Lung (tissue), 12 donors: Measurements from ENCODE around the gene ABCG4. TPM values are rescaled to one million over a fixed set of nuclear protein-coding genes. Genes with fewer than 3 reads are reported as not detected.

Source experiments
- ATAC-seq: fragments of 200-7000 bp; cut with Tn5 transposase; one replicate; pipeline ENCODE4 v1.9.1; 2020; ENCODE audit warnings: moderate number of reproducible peaks; ENCODE audit not compliant: insufficient read depth, low FRiP score
- DNase-seq, 3 donors: peaks; one replicate each; pipeline ENCODE4 v3.0.0-alpha.2; 2013 to 2017
- H3K27ac ChIP-seq, 2 donors: one replicate each; pipeline ENCODE4 v1.5.1; 2013; ENCODE audit warnings: mild to moderate bottlenecking in 2 of 2, moderate library complexity in 2 of 2, control low read depth in 1 of 2, inconsistent platforms in 1 of 2, low read depth in 1 of 2, low read length in 1 of 2
- H3K27me3 ChIP-seq, 3 donors: one replicate each; pipeline ENCODE4 v1.5.1; 2013; ENCODE audit warnings: low read length in 2 of 3; ENCODE audit not compliant: control insufficient read depth in 3 of 3, insufficient read depth in 3 of 3
- H3K36me3 ChIP-seq, 4 donors: one replicate each; pipeline ENCODE4 v1.5.1; 2013; ENCODE audit warnings: low read length in 4 of 4, mild to moderate bottlenecking in 1 of 4, moderate library complexity in 1 of 4; ENCODE audit not compliant: control insufficient read depth in 4 of 4, insufficient read depth in 4 of 4
- H3K4me1 ChIP-seq, 5 donors: one replicate each; pipeline ENCODE4 v1.5.1; 2013; ENCODE audit warnings: low read length in 5 of 5, mild to moderate bottlenecking in 2 of 5, moderate library complexity in 1 of 5; ENCODE audit not compliant: control insufficient read depth in 5 of 5, insufficient read depth in 5 of 5
- H3K4me3 ChIP-seq: one replicate; pipeline ENCODE4 v1.5.1; 2013; ENCODE audit warnings: mild to moderate bottlenecking, control low read depth, moderate library complexity
- H3K9ac ChIP-seq, 2 donors: one replicate each; pipeline ENCODE4 v1.5.1; 2013; ENCODE audit warnings: low read length in 2 of 2, control low read depth in 1 of 2; ENCODE audit not compliant: insufficient read depth in 1 of 2
- H3K9me3 ChIP-seq, 4 donors: one replicate each; pipeline ENCODE4 v1.5.1; 2013; ENCODE audit warnings: low read length in 3 of 4, mild to moderate bottlenecking in 1 of 4, moderate library complexity in 1 of 4; ENCODE audit not compliant: control insufficient read depth in 4 of 4, insufficient read depth in 3 of 4
- WGBS, 2 donors: extraction: QIAGEN DNeasy Blood & Tissue Kit; methylation state at CpG; one replicate each; pipeline ENCODE4 v1.1.7; 2013; 5-methylcytosine and 5-hydroxymethylcytosine counted together
- polyA plus RNA-seq, 2 donors: library from polyadenylated mRNA; stranded (reverse); fragments of 200-250 nt; gene quantifications; one replicate each; pipeline ENCODE4 v1.2.1, GENCODE V29; 2013
- total RNA-seq, 2 donors: library from RNA; depleted of rRNA in 1 of 2; stranded (reverse); fragments of >200 nt in 1 of 2; gene quantifications; one replicate each; pipeline ENCODE4 v1.2.1, GENCODE V29; 2014 to 2021
- TF ChIP-seq, protein P1 (sequence below): IDR thresholded peaks from 2 replicates; pipeline ENCODE4 v1.5.1; 2012; ENCODE audit warnings: mild to moderate bottlenecking; ENCODE audit errors: control extremely low read depth, extremely low read depth
- donor health status: control.
- donor health status: control.
- donor health status: Bipolar disorder and iron deficiency.
- donor health status: healthy.
- donor health status: DM: yes; HTN: yes; CAD: no.

ABCG4 gene
- total and polyA plus RNA-seq, 4 donors = 0.03 to 0.28 (median 0.10) TPM; not detected in 1

DNA sequence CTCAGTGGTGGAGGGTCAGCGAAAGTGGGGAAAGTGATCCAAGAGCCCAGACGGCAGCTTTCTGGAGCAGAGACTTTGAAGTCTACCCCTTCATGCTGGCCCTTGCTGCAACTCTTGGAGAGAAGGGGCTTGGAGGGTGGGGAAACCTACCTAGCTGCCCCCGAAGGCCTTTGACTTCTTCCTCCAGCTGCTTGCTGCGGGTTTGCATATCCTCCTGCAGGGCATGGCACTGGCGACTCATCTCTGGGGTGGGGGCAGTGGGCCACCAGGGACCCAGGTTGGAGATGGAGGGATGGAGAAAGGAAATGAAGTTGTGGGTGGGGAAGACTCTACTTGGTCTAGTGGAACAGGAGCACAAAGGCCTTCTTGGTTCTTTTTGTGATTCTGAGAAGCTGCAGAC, 44.1 kb downstream of the ABCG4 start:
- WGBS, 2 donors = 88 to 91% methylated on average over 5 of the region's 5 CpGs
- ATAC-seq = no peak
- no peak overlapping the region for H3K27ac ChIP-seq
- no peak overlapping the region for H3K4me3 ChIP-seq
- no peak overlapping the region for H3K9ac ChIP-seq
- no peaks in the 10 kb centered on the region for H3K9me3 ChIP-seq
- DNase-seq = no peak
- no peaks in the 10 kb centered on the region for H3K36me3 ChIP-seq
- TF ChIP-seq, protein P1, sequence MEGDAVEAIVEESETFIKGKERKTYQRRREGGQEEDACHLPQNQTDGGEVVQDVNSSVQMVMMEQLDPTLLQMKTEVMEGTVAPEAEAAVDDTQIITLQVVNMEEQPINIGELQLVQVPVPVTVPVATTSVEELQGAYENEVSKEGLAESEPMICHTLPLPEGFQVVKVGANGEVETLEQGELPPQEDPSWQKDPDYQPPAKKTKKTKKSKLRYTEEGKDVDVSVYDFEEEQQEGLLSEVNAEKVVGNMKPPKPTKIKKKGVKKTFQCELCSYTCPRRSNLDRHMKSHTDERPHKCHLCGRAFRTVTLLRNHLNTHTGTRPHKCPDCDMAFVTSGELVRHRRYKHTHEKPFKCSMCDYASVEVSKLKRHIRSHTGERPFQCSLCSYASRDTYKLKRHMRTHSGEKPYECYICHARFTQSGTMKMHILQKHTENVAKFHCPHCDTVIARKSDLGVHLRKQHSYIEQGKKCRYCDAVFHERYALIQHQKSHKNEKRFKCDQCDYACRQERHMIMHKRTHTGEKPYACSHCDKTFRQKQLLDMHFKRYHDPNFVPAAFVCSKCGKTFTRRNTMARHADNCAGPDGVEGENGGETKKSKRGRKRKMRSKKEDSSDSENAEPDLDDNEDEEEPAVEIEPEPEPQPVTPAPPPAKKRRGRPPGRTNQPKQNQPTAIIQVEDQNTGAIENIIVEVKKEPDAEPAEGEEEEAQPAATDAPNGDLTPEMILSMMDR = no peak
- H3K4me1 ChIP-seq = peaks cover 0 to 2% (median 0%) of the 10 kb centered on the region in 5 donors
- no peaks in the 10 kb centered on the region for H3K27me3 ChIP-seq

DNA sequence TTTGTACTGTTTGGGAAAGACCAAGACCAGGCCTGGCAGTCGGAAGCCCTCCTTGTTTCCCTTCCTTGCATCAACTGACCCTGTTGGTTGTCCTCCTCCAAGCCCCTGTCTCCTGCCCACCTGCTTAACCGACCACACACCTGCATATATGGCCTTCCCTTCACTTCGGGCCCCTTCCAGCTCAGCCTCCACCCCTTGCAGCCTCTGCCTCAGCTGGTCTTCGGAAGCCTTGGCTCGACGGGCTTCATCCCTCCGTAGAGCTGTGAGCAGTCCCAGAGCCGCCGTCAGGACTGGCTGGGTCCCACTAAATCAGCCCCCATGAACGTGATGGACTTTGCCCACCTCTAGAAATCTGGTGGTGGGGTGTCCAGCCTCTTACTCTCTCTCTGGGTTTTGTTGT, 44.8 kb downstream of the ABCG4 start:
- Histone ChIP-seq H3K27ac (no peak overlapping the region), H3K36me3 (no peaks in the 10 kb centered on the region), H3K27me3 (no peaks in the 10 kb centered on the region), H3K4me1 (peaks cover 0 to 2% (median 0%) of the 10 kb centered on the region in 5 donors), H3K9ac (no peak overlapping the region), H3K4me3 (no peak overlapping the region), H3K9me3 (no peaks in the 10 kb centered on the region)
- no peak for DNase-seq
- TF ChIP-seq, protein P1 = no peak
- WGBS, 2 donors = 92 to 94% methylated on average over 10 of the region's 10 CpGs
- ATAC-seq = no peak

DNA sequence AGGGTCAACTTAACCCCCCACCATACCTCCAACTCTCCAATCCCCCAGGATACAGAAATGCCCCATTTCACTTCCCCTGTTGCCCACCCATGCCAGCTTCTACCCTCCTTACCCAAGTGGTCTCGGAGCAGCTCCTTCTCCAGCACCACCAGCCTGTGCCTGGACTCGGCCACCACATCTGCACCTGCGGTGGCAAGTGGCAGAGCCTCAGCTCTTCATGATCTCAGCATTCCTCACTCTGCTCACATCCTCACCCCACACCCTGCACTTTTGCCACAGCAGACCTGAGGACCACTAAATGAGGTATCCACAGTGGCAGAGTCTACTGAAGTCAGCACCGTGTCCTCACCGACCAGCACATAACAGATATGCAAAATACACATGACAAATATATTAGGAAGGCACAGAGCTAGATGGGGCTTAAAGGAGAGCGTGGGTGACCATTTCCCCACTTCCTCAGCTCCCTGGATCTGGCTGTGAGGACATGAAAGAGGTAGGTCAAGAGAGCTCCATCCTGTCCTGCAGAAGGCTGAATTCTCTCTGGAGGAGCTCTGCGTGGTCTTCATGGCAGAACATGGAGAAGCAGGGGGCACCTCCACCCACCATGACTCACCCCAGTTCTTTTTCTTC, 46.1 kb downstream of the ABCG4 start:
- no peaks in the 10 kb centered on the region for H3K27me3 ChIP-seq
- no peak overlapping the region for H3K4me3 ChIP-seq
- H3K9me3 ChIP-seq = no peaks in the 10 kb centered on the region
- H3K4me1 ChIP-seq = peaks cover 0 to 2% (median 0%) of the 10 kb centered on the region in 5 donors
- no peak overlapping the region for H3K27ac ChIP-seq
- H3K9ac ChIP-seq = no peak overlapping the region
- H3K36me3 ChIP-seq = no peaks in the 10 kb centered on the region
- TF ChIP-seq, protein P1 = no peak
- ATAC-seq (no peak), DNase-seq (no peak)
- WGBS, 2 donors = 69 to 75% methylated on average over 6 to 7 of the region's 7 CpGs

DNA sequence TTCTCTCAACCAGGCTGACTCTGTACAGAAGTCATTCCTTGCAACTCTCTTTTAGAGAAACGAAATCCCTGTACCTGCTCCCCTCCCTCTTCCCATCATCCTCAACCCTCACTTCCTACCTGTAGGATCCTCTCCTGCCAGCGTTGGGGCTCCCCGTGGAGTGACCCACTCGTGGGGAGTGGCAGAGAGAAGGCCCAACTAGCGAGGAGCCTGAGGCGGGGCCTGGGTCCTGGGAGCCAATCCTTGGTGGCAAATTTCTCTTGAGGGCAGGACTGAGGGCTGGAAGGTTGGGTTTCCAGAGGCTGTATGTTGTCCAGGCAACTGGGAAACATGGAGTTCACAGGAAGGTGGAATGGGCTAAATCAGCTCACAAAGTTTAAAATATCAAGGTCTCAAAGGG, 46.8 kb downstream of the ABCG4 start:
- WGBS, 2 donors = 39 to 44% methylated on average over 6 of the region's 6 CpGs
- TF ChIP-seq, protein P1 = no peak

More for the DNA sequence above, 46.8 kb downstream of the ABCG4 start:
- DNase-seq (peak in 1 of 3 donors; percentile 36), ATAC-seq (peak; percentile 80)
- Histone ChIP-seq H3K9ac (no peak overlapping the region), H3K4me1 (peaks cover 0 to 2% (median 0%) of the 10 kb centered on the region in 5 donors), H3K27me3 (no peaks in the 10 kb centered on the region), H3K27ac (no peak overlapping the region), H3K36me3 (no peaks in the 10 kb centered on the region), H3K9me3 (no peaks in the 10 kb centered on the region), H3K4me3 (no peak overlapping the region)
